Measurements from ENCODE around the gene ZNF543. TPM values are rescaled to one million over a fixed set of nuclear protein-coding genes. Genes with fewer than 3 reads are reported as not detected.

ZNF543 gene
- total RNA-seq, 1 donor: 11.9 TPM

DNA sequence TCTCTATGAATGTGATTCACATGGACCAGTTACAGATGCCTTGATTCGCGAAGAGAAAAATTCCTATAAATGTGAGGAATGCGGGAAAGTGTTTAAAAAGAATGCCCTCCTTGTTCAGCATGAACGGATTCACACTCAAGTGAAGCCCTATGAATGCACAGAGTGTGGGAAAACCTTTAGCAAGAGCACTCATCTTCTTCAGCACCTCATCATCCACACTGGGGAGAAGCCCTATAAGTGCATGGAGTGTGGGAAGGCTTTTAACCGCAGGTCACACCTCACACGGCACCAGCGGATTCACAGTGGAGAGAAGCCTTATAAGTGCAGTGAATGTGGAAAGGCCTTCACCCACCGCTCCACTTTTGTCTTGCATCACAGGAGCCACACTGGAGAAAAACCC is 7.7 kb downstream of the ZNF543 start:
- Histone ChIP-seq H3K79me2 (ENCODE audit: insufficient read depth, low read length) (peaks cover 14% of the 10 kb centered on the region), H3K36me3 (ENCODE audit: insufficient read depth, low read length) (peaks cover 64% of the 10 kb centered on the region), H2AFZ (ENCODE audit: low read length) (no peak overlapping the region), H3K27ac (ENCODE audit: low read depth, low read length) (no peak overlapping the region), H3K27me3 (ENCODE audit: insufficient read depth, low read length) (no peaks in the 10 kb centered on the region), H4K20me1 (ENCODE audit: insufficient read depth, low read length) (no peaks in the 10 kb centered on the region), H3K9me3 (ENCODE audit: low read depth, low read length) (peaks cover 15% of the 10 kb centered on the region), H3K4me1 (ENCODE audit: insufficient read depth, low read length) (no peaks in the 10 kb centered on the region), H3K4me3 (ENCODE audit: insufficient read depth, low read length) (no peak overlapping the region), H3K4me2 (ENCODE audit: insufficient read depth, low read length) (no peak overlapping the region)
- TF ChIP-seq, protein P1, sequence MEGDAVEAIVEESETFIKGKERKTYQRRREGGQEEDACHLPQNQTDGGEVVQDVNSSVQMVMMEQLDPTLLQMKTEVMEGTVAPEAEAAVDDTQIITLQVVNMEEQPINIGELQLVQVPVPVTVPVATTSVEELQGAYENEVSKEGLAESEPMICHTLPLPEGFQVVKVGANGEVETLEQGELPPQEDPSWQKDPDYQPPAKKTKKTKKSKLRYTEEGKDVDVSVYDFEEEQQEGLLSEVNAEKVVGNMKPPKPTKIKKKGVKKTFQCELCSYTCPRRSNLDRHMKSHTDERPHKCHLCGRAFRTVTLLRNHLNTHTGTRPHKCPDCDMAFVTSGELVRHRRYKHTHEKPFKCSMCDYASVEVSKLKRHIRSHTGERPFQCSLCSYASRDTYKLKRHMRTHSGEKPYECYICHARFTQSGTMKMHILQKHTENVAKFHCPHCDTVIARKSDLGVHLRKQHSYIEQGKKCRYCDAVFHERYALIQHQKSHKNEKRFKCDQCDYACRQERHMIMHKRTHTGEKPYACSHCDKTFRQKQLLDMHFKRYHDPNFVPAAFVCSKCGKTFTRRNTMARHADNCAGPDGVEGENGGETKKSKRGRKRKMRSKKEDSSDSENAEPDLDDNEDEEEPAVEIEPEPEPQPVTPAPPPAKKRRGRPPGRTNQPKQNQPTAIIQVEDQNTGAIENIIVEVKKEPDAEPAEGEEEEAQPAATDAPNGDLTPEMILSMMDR (IDR thresholded peaks at IDR 0.05; ENCODE audit: extremely low read depth, low read depth, low read length): no peak
- DNase-seq (ENCODE audit: insufficient read length, low spot score, missing footprints): no peak

DNA sequence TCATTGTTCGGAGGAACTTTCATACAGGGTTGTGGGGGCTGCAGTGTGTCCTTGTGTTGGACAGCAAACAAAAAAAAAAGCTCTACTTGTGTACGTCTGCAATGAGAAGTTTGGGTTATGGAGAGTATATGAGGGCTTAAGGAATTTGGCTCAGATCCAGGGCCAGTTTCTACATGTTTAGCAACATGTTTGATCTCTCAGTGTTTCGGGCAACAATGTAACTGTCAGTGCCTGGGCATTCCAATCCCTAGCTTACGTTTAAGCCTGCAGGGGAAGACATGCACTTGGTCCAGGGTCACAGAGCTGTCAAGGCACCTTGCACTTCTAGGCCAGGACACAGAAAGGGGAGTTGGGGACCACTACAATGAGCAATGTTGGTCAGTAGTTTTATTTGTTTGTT is 13.9 kb downstream of the ZNF543 start:
- Histone ChIP-seq H3K27me3 (ENCODE audit: insufficient read depth, low read length) (no peaks in the 10 kb centered on the region), H4K20me1 (ENCODE audit: insufficient read depth, low read length) (no peaks in the 10 kb centered on the region), H3K36me3 (ENCODE audit: insufficient read depth, low read length) (peaks cover 7% of the 10 kb centered on the region), H3K4me2 (ENCODE audit: insufficient read depth, low read length) (no peak overlapping the region), H3K79me2 (ENCODE audit: insufficient read depth, low read length) (no peaks in the 10 kb centered on the region), H3K4me3 (ENCODE audit: insufficient read depth, low read length) (no peak overlapping the region), H3K9me3 (ENCODE audit: low read depth, low read length) (no peaks in the 10 kb centered on the region), H2AFZ (ENCODE audit: low read length) (no peak overlapping the region), H3K4me1 (ENCODE audit: insufficient read depth, low read length) (peaks cover 5% of the 10 kb centered on the region), H3K27ac (ENCODE audit: low read depth, low read length) (no peak overlapping the region)
- no peak for DNase-seq (ENCODE audit: insufficient read length, low spot score, missing footprints)
- TF ChIP-seq, protein P1 (IDR thresholded peaks at IDR 0.05; ENCODE audit: extremely low read depth, low read depth, low read length): no peak

DNA sequence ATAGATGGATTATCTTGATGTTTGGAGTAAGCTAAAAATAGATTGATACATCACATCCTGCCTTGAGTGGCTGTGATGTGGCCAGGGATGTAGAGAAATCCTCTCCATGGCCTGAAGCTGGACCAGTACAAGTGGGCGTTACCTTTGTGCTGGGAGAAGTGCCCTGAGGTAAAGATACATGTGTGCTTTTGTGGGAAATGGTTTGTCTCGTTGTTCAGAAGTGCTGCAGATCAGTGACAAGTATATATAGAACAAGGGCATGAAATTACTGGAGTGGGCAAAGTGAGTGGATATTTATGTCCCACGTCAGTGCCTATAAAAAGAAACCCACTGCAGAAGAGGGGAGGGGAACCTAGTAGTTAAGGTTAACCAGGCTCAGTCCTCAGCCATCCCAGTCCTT is 18.6 kb downstream of the ZNF543 start:
- H3K27ac ChIP-seq (ENCODE audit: low read depth, low read length): no peak overlapping the region
- H3K36me3 ChIP-seq (ENCODE audit: insufficient read depth, low read length): no peaks in the 10 kb centered on the region
- H2AFZ ChIP-seq (ENCODE audit: low read length): no peak overlapping the region
- H3K27me3 ChIP-seq (ENCODE audit: insufficient read depth, low read length): no peaks in the 10 kb centered on the region
- H3K79me2 ChIP-seq (ENCODE audit: insufficient read depth, low read length): no peaks in the 10 kb centered on the region
- no peaks in the 10 kb centered on the region for H4K20me1 ChIP-seq (ENCODE audit: insufficient read depth, low read length)
- H3K9me3 ChIP-seq (ENCODE audit: low read depth, low read length): no peaks in the 10 kb centered on the region
- no peak overlapping the region for H3K4me2 ChIP-seq (ENCODE audit: insufficient read depth, low read length)
- H3K4me1 ChIP-seq (ENCODE audit: insufficient read depth, low read length): peaks cover 5% of the 10 kb centered on the region
- DNase-seq (ENCODE audit: insufficient read length, low spot score, missing footprints): no peak
- TF ChIP-seq, protein P1 (IDR thresholded peaks at IDR 0.05; ENCODE audit: extremely low read depth, low read depth, low read length): no peak
- no peak overlapping the region for H3K4me3 ChIP-seq (ENCODE audit: insufficient read depth, low read length)

DNA sequence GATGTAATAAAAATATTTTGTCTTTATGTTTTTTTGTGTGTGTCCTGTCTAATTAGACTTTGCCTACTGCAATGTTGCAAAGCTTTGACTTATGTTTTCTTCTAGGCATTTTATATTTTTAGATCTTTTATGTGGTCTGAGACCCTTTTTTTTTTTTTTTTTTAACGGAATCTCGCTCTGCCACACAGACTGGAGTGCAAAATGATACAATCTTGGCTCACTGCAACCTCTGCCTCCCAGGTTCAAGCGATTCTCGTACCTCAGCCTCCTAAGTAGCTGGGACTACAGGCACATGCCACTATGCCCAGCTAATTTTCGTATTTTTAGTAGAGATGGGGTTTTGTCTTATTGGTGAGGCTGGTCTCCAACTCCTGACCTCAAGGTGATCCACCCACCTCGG is 22.3 kb downstream of the ZNF543 start:
- Histone ChIP-seq H3K4me3 (ENCODE audit: insufficient read depth, low read length) (no peak overlapping the region), H3K27me3 (ENCODE audit: insufficient read depth, low read length) (no peaks in the 10 kb centered on the region), H4K20me1 (ENCODE audit: insufficient read depth, low read length) (no peaks in the 10 kb centered on the region), H3K4me1 (ENCODE audit: insufficient read depth, low read length) (peaks cover 5% of the 10 kb centered on the region), H3K79me2 (ENCODE audit: insufficient read depth, low read length) (no peaks in the 10 kb centered on the region), H3K4me2 (ENCODE audit: insufficient read depth, low read length) (no peak overlapping the region), H3K27ac (ENCODE audit: low read depth, low read length) (no peak overlapping the region), H3K9me3 (ENCODE audit: low read depth, low read length) (no peaks in the 10 kb centered on the region), H3K36me3 (ENCODE audit: insufficient read depth, low read length) (no peaks in the 10 kb centered on the region), H2AFZ (ENCODE audit: low read length) (no peak overlapping the region)
- TF ChIP-seq, protein P1 (IDR thresholded peaks at IDR 0.05; ENCODE audit: extremely low read depth, low read depth, low read length): no peak
- DNase-seq (ENCODE audit: insufficient read length, low spot score, missing footprints): no peak

Measured in osteoblast (primary cell).